Measurements from ENCODE around the gene HNRNPDL. TPM values are rescaled to one million over a fixed set of nuclear protein-coding genes. Genes with fewer than 3 reads are reported as not detected.

HNRNPDL gene
- polyA plus RNA-seq, 1 of the 3 experiments (the other 2 are of a cell fraction): 210 TPM

GRCh38 chr4:82428969-82429727 is 1.1 kb downstream of the HNRNPDL start (continued):
- TF ChIP-seq REST (IDR thresholded peaks at IDR 0.05; ENCODE audit: low read depth, low read length) (peak; percentile 13; the same call in 1 of the 2 replicates), USF2 (IDR thresholded peaks at IDR 0.05; ENCODE audit: borderline replicate concordance, low read depth, low read length) (no peak), FOXJ3 (CRISPR knock-in tag; IDR thresholded peaks at IDR 0.05) (no peak), RFX5 (IDR thresholded peaks at IDR 0.05; ENCODE audit: low read length) (peak; percentile 84), NFIC (IDR thresholded peaks at IDR 0.05; ENCODE audit: borderline replicate concordance) (no peak)
- TF ChIP-seq, protein P1, sequence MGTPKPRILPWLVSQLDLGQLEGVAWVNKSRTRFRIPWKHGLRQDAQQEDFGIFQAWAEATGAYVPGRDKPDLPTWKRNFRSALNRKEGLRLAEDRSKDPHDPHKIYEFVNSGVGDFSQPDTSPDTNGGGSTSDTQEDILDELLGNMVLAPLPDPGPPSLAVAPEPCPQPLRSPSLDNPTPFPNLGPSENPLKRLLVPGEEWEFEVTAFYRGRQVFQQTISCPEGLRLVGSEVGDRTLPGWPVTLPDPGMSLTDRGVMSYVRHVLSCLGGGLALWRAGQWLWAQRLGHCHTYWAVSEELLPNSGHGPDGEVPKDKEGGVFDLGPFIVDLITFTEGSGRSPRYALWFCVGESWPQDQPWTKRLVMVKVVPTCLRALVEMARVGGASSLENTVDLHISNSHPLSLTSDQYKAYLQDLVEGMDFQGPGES (IDR thresholded peaks at IDR 0.05; ENCODE audit: low read depth, low read length): peak; percentile 19; the same call in 1 of the 2 replicates

- ChIA-PET POLR2A (interaction anchor here (0.6 to 3.2 kb wide), 9 partner anchors 9 to 606 kb away, joined by 3 to 44 read pairs (median 6); partner anchors contain the start of genes COPS4 and HNRNPD), CTCF (interaction anchor here (0.6 to 2.3 kb wide), 22 partner anchors 9 to 645 kb away, joined by 3 to 15 read pairs (median 4); partner anchors contain the start of gene HNRNPD)
- DNase-seq: no peak
- H2AFZ ChIP-seq (ENCODE audit: low read depth): no peak overlapping the region
- peaks cover 86% of the 10 kb centered on the region for H3K79me2 ChIP-seq (ENCODE audit: insufficient read depth)
- H3K9me3 ChIP-seq: no peaks in the 10 kb centered on the region
- peaks cover 51 to 56% of the 10 kb centered on the region in 2 experiments for H3K36me3 ChIP-seq (replicated peaks in 1 of 2; ENCODE audit: control insufficient read depth in 1 of 2, insufficient read depth in 2 of 2, low read length in 1 of 2)
- WGBS (ENCODE audit: low lambda C conversion rate): 1% methylated on average over 14 of the region's 14 CpGs
- peaks cover 10 to 28% of the 10 kb centered on the region in 2 experiments; a peak in 3 of 4 replicates for H3K4me1 ChIP-seq (ENCODE audit: control insufficient read depth in 1 of 2, insufficient read depth in 2 of 2, low read depth in 1 of 2, low read length in 1 of 2)
- H3F3A ChIP-seq (replicated peaks; ENCODE audit: insufficient read depth): peaks cover 32% of the 10 kb centered on the region
- peak overlapping the region; percentile 97 for H3K4me2 ChIP-seq
- H4K20me1 ChIP-seq (ENCODE audit: insufficient read depth): peaks cover 73% of the 10 kb centered on the region
- no peaks in the 10 kb centered on the region for H3K27me3 ChIP-seq (ENCODE audit: insufficient read depth)
- peak overlapping the region; percentile 96 to 99 for H3K4me3 ChIP-seq (ENCODE audit: low read depth in 2 of 2, low read length in 1 of 2)
- H3K9ac ChIP-seq: peak overlapping the region; percentile 99
- no peaks in the 10 kb centered on the region for H3K9me2 ChIP-seq
- peak overlapping the region; percentile 95; a peak in 3 of 4 replicates for H3K27ac ChIP-seq (ENCODE audit: low read depth in 2 of 2, low read length in 1 of 2)
- TF ChIP-seq TEAD4 (IDR thresholded peaks at IDR 0.05; ENCODE audit: borderline replicate concordance, insufficient read depth) (no peak), USF2 (IDR thresholded peaks at IDR 0.05; ENCODE audit: borderline replicate concordance, low read depth, low read length) (no peak), MAX (IDR thresholded peaks at IDR 0.05; ENCODE audit: low read depth) (peak; percentile 54; the same call in 1 of the 2 replicates), NRF1 (IDR thresholded peaks at IDR 0.05; ENCODE audit: low read depth, low read length) (no peak), ELF1 (IDR thresholded peaks at IDR 0.05) (no peak), SIN3A (IDR thresholded peaks at IDR 0.05; ENCODE audit: borderline replicate concordance, low read depth, low read length) (peak; percentile 68; the same call in 1 of the 2 replicates), TAF1 (IDR thresholded peaks at IDR 0.05; ENCODE audit: borderline replicate concordance, low read depth, low read length) (peak; percentile 52; the same call in 1 of the 2 replicates), POLR2AphosphoS5 (IDR thresholded peaks at IDR 0.05; ENCODE audit: low read depth, low read length) (no peak)
Observed at GRCh38 chr4:82428526-82428968, 1.7 kb downstream of the HNRNPDL start.

Measured in SK-N-SH (cell line).